Neural crest cell (in vitro differentiated cells): Measurements from ENCODE around the gene ERRFI1. TPM values are rescaled to one million over a fixed set of nuclear protein-coding genes. Genes with fewer than 3 reads are reported as not detected.

Source experiments
- DNase-seq: peaks from one replicate; pipeline ENCODE4 v3.0.0; 2021; ENCODE audit warnings: low read depth, mixed read lengths, low spot score
- H3K27ac Mint-ChIP-seq: one replicate; pipeline ENCODE4 v1.8.0; 2021; ENCODE audit warnings: mild to moderate bottlenecking, mixed read lengths; ENCODE audit not compliant: unreplicated experiment
- H3K27me3 Mint-ChIP-seq: 2 replicates; pipeline ENCODE4 v1.8.0; 2021; ENCODE audit warnings: low read depth, mild to moderate bottlenecking, mixed read lengths
- H3K36me3 Mint-ChIP-seq: 2 replicates; pipeline ENCODE4 v1.8.0; 2021; ENCODE audit warnings: low read depth, mild to moderate bottlenecking, mixed read lengths
- H3K4me1 Mint-ChIP-seq: 2 replicates; pipeline ENCODE4 v1.8.0; 2021; ENCODE audit warnings: mixed read lengths
- H3K4me3 Mint-ChIP-seq: one replicate; pipeline ENCODE4 v1.8.0; 2021; ENCODE audit warnings: mild to moderate bottlenecking, mixed read lengths
- H3K9me3 Mint-ChIP-seq: 2 replicates; pipeline ENCODE4 v1.8.0; 2021; ENCODE audit warnings: mixed read lengths
- total RNA-seq: library from RNA; stranded (reverse); gene quantifications from 2 replicates; pipeline ENCODE4 v1.2.1, GENCODE V29; 2021
- TF ChIP-seq, protein P1 (sequence below): fragments of 200-600 bp; sonication (generic); conservative IDR thresholded peaks from 2 replicates; pipeline ENCODE4 v1.5.0; 2021; ENCODE audit warnings: antibody characterized with exemption, mild to moderate bottlenecking

The ERRFI1 gene
- total RNA-seq, 1 donor from 2014 or later, result 23.3 TPM

DNA sequence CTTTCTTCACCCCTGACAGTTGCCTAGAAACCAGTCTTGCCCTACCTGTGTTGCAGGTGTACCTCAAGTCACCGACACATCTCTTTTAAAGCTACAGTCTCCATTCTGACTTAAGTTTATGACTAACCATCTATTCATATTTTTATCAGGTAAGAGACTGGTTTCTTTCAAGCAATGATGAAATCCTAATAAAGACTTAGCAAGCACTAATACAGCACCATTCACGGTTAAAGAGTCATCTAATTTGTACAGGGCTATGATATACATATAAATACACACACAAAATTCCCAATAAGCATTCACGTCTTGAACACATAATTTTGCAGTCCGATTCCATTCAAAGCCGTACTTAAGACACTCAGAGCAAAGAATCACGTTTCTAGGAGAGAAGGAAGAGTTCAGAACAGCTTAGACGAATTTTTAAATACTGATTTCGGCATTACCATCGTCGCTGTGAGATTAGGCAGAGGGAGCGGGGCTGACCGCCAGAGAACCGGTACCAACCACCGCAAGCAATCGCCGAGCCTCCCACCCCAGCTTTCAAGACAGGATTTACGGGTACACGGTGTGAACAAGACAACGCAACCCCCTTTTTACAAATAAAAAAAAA lies 943 bp downstream of the ERRFI1 start:
- H3K36me3 Mint-ChIP-seq, result no peaks in the 10 kb centered on the region
- H3K4me1 Mint-ChIP-seq, result peaks cover 69% of the 10 kb centered on the region
- TF ChIP-seq, protein P1, sequence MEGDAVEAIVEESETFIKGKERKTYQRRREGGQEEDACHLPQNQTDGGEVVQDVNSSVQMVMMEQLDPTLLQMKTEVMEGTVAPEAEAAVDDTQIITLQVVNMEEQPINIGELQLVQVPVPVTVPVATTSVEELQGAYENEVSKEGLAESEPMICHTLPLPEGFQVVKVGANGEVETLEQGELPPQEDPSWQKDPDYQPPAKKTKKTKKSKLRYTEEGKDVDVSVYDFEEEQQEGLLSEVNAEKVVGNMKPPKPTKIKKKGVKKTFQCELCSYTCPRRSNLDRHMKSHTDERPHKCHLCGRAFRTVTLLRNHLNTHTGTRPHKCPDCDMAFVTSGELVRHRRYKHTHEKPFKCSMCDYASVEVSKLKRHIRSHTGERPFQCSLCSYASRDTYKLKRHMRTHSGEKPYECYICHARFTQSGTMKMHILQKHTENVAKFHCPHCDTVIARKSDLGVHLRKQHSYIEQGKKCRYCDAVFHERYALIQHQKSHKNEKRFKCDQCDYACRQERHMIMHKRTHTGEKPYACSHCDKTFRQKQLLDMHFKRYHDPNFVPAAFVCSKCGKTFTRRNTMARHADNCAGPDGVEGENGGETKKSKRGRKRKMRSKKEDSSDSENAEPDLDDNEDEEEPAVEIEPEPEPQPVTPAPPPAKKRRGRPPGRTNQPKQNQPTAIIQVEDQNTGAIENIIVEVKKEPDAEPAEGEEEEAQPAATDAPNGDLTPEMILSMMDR, result no peak
- peak overlapping the region; percentile 90 for H3K27ac Mint-ChIP-seq
- no peak for DNase-seq
- H3K9me3 Mint-ChIP-seq, result no peaks in the 10 kb centered on the region
- peak overlapping the region; percentile 89 for H3K4me3 Mint-ChIP-seq
- H3K27me3 Mint-ChIP-seq, result peaks cover 5% of the 10 kb centered on the region

DNA sequence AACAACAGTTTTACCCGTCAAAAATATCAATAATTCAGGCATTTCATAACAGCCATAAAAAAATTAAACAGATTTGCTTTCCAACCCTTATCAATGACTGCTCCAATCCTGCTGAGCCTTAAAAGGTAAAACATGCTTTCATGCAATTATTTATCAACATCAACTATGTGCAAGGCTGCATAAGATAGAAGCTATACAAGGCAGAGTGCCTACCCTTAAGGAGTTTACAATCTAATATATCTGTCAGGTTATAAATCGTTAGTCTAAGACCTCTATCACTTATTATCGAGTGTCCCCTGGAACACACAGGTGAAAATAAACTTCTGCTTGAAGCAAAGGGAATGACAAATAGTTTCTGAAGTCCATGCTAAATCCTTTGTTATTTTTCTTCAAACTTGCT lies 1.8 kb downstream of the ERRFI1 start:
- H3K4me1 Mint-ChIP-seq, result peaks cover 77% of the 10 kb centered on the region
- H3K27me3 Mint-ChIP-seq, result peaks cover 5% of the 10 kb centered on the region
- no peaks in the 10 kb centered on the region for H3K36me3 Mint-ChIP-seq
- H3K4me3 Mint-ChIP-seq, result peak overlapping the region; percentile 80
- no peaks in the 10 kb centered on the region for H3K9me3 Mint-ChIP-seq
- TF ChIP-seq, protein P1, result no peak
- DNase-seq, result no peak
- no peak overlapping the region for H3K27ac Mint-ChIP-seq

DNA sequence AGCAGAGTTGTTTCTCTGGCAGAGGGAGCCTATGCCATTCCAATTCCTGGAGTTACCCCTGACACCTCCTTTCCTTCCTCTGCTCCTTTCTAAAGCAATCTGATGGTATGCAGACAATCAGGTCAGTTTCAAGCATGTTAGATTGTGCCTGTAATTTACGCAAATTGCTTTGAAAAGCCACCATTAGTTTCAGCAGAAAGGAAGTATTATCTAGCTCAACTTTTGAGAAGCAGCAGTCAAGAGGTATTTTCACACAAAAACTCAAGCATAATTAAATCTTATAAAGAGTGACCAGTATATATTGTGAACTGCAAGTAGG lies 2.2 kb downstream of the ERRFI1 start:
- peak overlapping the region; percentile 80 for H3K4me3 Mint-ChIP-seq
- H3K27me3 Mint-ChIP-seq, result peaks cover 5% of the 10 kb centered on the region
- no peaks in the 10 kb centered on the region for H3K9me3 Mint-ChIP-seq
- no peak for DNase-seq
- peaks cover 81% of the 10 kb centered on the region for H3K4me1 Mint-ChIP-seq
- TF ChIP-seq, protein P1, result no peak
- H3K36me3 Mint-ChIP-seq, result no peaks in the 10 kb centered on the region
- H3K27ac Mint-ChIP-seq, result no peak overlapping the region

DNA sequence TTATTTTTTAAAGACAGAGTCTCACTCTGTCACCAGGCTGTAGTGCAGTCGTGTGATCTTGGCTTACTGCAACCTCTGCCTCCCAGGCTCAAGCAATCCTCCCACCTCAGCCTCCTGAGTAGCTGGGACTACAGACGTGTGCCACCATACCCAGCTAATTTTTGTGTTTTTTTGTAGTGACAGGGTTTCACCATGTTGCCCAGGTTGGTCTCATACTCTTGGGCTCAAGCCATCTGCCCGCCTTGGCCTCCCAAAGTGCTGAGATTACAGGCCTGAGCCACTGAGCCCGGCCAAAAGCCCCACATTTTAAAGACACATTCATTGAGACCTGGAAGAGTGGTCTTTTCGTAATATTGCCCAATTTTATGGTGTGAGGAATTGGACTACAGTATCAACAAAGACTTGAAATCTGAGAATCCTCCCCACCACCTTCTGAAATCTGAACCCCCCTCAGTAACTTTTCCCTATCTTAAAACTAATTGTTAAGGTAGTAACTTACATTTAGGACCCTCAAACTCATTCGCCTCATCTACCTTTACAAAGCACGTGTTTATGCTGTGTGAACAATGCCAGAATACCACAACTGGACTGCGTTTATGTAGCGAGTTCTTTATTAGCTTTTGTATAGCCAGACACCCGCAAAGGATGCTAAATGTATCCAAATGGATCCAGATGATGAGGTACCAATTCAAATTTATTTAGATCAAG lies 2.7 kb downstream of the ERRFI1 start:
- Mint-ChIP-seq H3K4me3 (peak overlapping the region; percentile 80), H3K27ac (no peak overlapping the region), H3K36me3 (no peaks in the 10 kb centered on the region), H3K4me1 (peaks cover 86% of the 10 kb centered on the region), H3K9me3 (no peaks in the 10 kb centered on the region), H3K27me3 (peaks cover 5% of the 10 kb centered on the region)
- TF ChIP-seq, protein P1, result no peak
- DNase-seq, result no peak

DNA sequence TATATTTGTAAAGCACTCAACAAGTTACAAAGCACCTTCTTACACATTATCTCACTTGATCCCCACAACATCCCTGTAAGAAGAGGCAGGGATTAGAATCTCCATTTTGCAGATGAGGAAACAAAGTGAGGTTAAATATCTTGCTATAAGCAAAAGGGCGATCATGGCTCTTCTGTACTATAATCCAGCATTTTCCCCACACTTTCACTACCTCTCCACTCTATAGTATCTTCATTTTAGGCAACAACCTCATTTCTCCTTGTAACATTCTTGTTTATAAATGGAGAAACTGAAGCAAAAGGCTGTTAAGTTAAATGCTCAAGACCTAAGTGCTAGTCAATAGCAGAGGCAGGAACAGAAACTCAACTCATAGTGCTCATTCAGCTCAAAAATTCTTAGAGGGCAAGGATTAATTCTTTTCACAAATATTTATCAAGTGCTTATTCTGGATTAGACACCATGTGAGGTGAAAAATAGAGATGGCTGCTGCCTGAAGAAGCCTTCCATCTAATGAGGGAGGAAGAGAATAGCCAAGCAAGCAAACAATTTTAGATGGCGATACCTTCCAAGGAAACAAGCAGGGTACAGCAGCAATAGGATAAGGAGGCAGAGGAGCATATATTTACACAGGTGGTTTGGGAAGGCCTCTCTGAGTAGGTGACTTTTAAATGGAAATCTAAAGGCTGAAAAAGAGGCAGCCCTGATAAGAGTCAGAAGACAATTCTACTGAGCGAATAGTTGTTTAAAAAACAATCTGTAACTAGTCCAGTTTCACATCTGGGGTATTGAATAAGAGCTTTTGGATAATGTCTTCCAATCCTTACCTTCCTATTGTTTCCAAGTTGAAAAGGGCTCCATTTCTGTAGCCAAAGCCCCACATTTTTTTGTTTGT lies 3.5 kb downstream of the ERRFI1 start:
- peaks cover 88% of the 10 kb centered on the region for H3K4me1 Mint-ChIP-seq
- H3K27me3 Mint-ChIP-seq, result peaks cover 5% of the 10 kb centered on the region
- H3K4me3 Mint-ChIP-seq, result peak overlapping the region; percentile 59
- no peaks in the 10 kb centered on the region for H3K9me3 Mint-ChIP-seq
- no peaks in the 10 kb centered on the region for H3K36me3 Mint-ChIP-seq
- TF ChIP-seq, protein P1, result no peak
- DNase-seq, result no peak
- no peak overlapping the region for H3K27ac Mint-ChIP-seq
